K562 (cell line): Measurements from ENCODE around the gene TDO2. TPM values are rescaled to one million over a fixed set of nuclear protein-coding genes. Genes with fewer than 3 reads are reported as not detected.

Experiments
- CBFA2T3 ChIP-seq: fragments of 450-650 bp; IDR thresholded peaks from 2 replicates; pipeline ENCODE4 v1.6.1; 2017
- KLF6 ChIP-seq: fragments of 250-450 bp; sonication (Bioruptor Pico); IDR thresholded peaks from 2 replicates; pipeline ENCODE4 v1.4.0; 2020; ENCODE audit warnings: mild to moderate bottlenecking, moderate library complexity, borderline replicate concordance
- MAFF ChIP-seq: IDR thresholded peaks from 2 replicates; pipeline ENCODE4 v1.6.1; 2012; ENCODE audit warnings: low read length, improper control_type of control experiment
- TAF1 ChIP-seq: IDR thresholded peaks from 2 replicates; pipeline ENCODE4 v1.6.1; 2011; ENCODE audit warnings: mild to moderate bottlenecking, low read length, moderate library complexity; ENCODE audit not compliant: insufficient read depth, control insufficient read depth, severe bottlenecking; ENCODE audit errors: extremely low read depth
- TFAM ChIP-seq: fragments of 250-450 bp; sonication (Bioruptor Pico); conservative IDR thresholded peaks from 2 replicates; pipeline ENCODE4 v1.5.0; 2021; ENCODE audit warnings: mild to moderate bottlenecking, moderate library complexity
- XRCC4 ChIP-seq: IDR thresholded peaks from one replicate; pipeline ENCODE4 v1.6.1; 2011; ENCODE audit not compliant: insufficient read depth, insufficient read length; ENCODE audit errors: extremely low read depth
- ZNF133 ChIP-seq: fragments of 250-450 bp; sonication (Bioruptor Pico); IDR thresholded peaks from 2 replicates; pipeline ENCODE4 v1.4.0; 2020; ENCODE audit warnings: mild to moderate bottlenecking
- polyA plus RNA-seq, 8 experiments: library from polyadenylated mRNA; depleted of rRNA in 4 of 8; stranded (reverse) in 5 of 8; unstranded in 3 of 8; fragments of >200 nt; fragmentation: Nextera tagmentation in 2 of 8; fragmentation: Illumina TruSeq in 1 of 8; extraction: Ambion mirVana in 2 of 8; extraction: Trizol in 1 of 8; gene quantifications; 2 replicates each; pipeline versions ENCODE4 v1.2.1 to v1.2.3, GENCODE V29; 2011 to 2014; ENCODE audit warnings: inconsistent platforms in 1 of 8, missing spikeins in 1 of 8
- total RNA-seq, 7 experiments: library from RNA; depleted of rRNA in 6 of 7; stranded (reverse); fragments of >200 nt in 6 of 7; fragmentation: Illumina TruSeq in 2 of 7; extraction: Trizol in 2 of 7; gene quantifications; 2 replicates each; pipeline versions ENCODE4 v1.2.1 to v1.2.3, GENCODE V29; 2011 to 2021; ENCODE audit warnings: low replicate concordance in 1 of 7
- TF ChIP-seq, protein P1 (sequence below), 2 experiments: fragments of 200-800 bp in 1 of 2; sonication (Bioruptor generic) in 1 of 2; sonication (generic) in 1 of 2; formaldehyde crosslinking in 1 of 2; IDR thresholded peaks in 1 of 2; conservative IDR thresholded peaks in 1 of 2; 2 replicates each; pipeline versions ENCODE4 v1.5.0 to v1.6.1; 2016 to 2020; ENCODE audit warnings: missing compliant biosample characterization in 1 of 2, missing genetic modification characterization in 1 of 2, missing genetic modification reagents in 1 of 2
- TF ChIP-seq, protein P2 (sequence below): sonication (generic); formaldehyde crosslinking; IDR thresholded peaks from 2 replicates; pipeline ENCODE4 v1.8.1; 2023; ENCODE audit warnings: mild to moderate bottlenecking, missing genetic modification reagents, moderate library complexity
- TF ChIP-seq, protein P3 (sequence below), 2 experiments: fragments of 450-650 bp; conservative IDR thresholded peaks; 2 replicates each; pipeline ENCODE4 v1.6.1; 2017; ENCODE audit warnings: mild to moderate bottlenecking in 2 of 2, moderate library complexity in 2 of 2

The TDO2 gene
- total and polyA plus RNA-seq, 9 of the 15 experiments (the other 6 are each of a cell fraction or from before 2014, with no cell fraction given), result 0.09 to 0.65 (median 0.22) TPM; not detected in 2

DNA sequence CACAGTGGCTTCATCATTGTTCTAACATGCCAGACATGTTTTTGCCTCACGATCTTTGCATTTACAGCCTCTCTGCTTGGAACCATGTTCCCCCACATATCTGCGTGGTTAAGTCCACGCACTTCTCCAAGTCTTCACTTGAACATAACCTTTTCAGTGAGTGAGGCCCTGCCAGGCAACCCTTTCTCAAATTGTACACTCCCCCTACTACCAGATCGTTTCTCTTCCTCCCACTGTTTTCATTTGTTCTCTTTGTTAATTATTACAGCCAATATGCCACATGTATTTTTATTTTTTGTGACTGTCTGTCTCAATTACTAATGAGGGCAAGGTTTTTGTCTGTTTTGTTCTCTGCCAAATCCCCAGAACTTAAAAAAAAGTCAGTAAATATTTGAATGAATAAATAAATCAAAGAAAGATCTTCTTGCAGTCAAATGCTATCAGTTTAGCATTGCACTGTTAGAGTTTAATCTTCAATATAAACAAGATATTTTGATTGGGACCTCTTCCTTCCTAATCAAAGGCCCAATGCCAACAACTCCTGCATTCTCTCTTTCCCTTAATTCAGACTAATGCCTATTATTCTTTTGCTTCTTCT lies 32.0 kb downstream of the TDO2 start (continued):
- TF ChIP-seq, protein P1, sequence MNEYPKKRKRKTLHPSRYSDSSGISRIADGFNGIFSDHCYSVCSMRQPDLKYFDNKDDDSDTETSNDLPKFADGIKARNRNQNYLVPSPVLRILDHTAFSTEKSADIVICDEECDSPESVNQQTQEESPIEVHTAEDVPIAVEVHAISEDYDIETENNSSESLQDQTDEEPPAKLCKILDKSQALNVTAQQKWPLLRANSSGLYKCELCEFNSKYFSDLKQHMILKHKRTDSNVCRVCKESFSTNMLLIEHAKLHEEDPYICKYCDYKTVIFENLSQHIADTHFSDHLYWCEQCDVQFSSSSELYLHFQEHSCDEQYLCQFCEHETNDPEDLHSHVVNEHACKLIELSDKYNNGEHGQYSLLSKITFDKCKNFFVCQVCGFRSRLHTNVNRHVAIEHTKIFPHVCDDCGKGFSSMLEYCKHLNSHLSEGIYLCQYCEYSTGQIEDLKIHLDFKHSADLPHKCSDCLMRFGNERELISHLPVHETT (CRISPR knock-in tag; conservative IDR thresholded peaks at IDR 0.05 in 1 of 2, IDR thresholded peaks at IDR 0.05 in 1 of 2), result no peak
- TF ChIP-seq CBFA2T3 (no peak), ZNF133 (CRISPR knock-in tag) (no peak), KLF6 (CRISPR knock-in tag) (no peak), TFAM (CRISPR knock-in tag) (no peak), MAFF (no peak), TAF1 (no peak), XRCC4 (no peak)
- TF ChIP-seq, protein P2, sequence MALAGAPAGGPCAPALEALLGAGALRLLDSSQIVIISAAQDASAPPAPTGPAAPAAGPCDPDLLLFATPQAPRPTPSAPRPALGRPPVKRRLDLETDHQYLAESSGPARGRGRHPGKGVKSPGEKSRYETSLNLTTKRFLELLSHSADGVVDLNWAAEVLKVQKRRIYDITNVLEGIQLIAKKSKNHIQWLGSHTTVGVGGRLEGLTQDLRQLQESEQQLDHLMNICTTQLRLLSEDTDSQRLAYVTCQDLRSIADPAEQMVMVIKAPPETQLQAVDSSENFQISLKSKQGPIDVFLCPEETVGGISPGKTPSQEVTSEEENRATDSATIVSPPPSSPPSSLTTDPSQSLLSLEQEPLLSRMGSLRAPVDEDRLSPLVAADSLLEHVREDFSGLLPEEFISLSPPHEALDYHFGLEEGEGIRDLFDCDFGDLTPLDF (CRISPR knock-in tag), result no peak
- TF ChIP-seq, protein P3, sequence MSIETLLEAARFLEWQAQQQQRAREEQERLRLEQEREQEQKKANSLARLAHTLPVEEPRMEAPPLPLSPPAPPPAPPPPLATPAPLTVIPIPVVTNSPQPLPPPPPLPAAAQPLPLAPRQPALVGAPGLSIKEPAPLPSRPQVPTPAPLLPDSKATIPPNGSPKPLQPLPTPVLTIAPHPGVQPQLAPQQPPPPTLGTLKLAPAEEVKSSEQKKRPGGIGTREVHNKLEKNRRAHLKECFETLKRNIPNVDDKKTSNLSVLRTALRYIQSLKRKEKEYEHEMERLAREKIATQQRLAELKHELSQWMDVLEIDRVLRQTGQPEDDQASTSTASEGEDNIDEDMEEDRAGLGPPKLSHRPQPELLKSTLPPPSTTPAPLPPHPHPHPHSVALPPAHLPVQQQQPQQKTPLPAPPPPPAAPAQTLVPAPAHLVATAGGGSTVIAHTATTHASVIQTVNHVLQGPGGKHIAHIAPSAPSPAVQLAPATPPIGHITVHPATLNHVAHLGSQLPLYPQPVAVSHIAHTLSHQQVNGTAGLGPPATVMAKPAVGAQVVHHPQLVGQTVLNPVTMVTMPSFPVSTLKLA (conservative IDR thresholded peaks at IDR 0.05), result no peak
